Measurements from ENCODE around the gene C11orf21. TPM values are rescaled to one million over a fixed set of nuclear protein-coding genes. Genes with fewer than 3 reads are reported as not detected.
A peak's percentile ranks its signal among the peaks of the same experiment; 100 is the strongest.

Gene C11orf21
- total RNA-seq, 1 donor from 2014 or later = not detected

- DNase-seq (ENCODE audit: low read depth) (no peak), FAIRE-seq (no peak)
- Histone ChIP-seq H3K4me3 (ENCODE audit: low read depth, low read length) (no peak overlapping the region), H3K27me3 (ENCODE audit: control insufficient read depth, insufficient read depth, low read length) (peaks cover 9% of the 10 kb centered on the region), H3K36me3 (ENCODE audit: control insufficient read depth, insufficient read depth, low read length) (no peaks in the 10 kb centered on the region)
- TF ChIP-seq CTCF (IDR thresholded peaks at IDR 0.05; ENCODE audit: insufficient read depth, low read length, severe bottlenecking) = no peak
Observed at GRCh38 chr11:2277933-2278523, 23.7 kb downstream of the C11orf21 start.

- DNase-seq (ENCODE audit: low read depth) = no peak
- Histone ChIP-seq H3K27me3 (ENCODE audit: control insufficient read depth, insufficient read depth, low read length) (peaks cover 9% of the 10 kb centered on the region), H3K36me3 (ENCODE audit: control insufficient read depth, insufficient read depth, low read length) (no peaks in the 10 kb centered on the region), H3K4me3 (ENCODE audit: low read depth, low read length) (no peak overlapping the region)
- no peak for TF ChIP-seq CTCF (IDR thresholded peaks at IDR 0.05; ENCODE audit: insufficient read depth, low read length, severe bottlenecking)
- FAIRE-seq = no peak
Observed at GRCh38 chr11:2277008-2277346, 24.7 kb downstream of the C11orf21 start.

- DNase-seq (ENCODE audit: low read depth) = no peak
- H3K27me3 ChIP-seq (ENCODE audit: control insufficient read depth, insufficient read depth, low read length) = peaks cover 11% of the 10 kb centered on the region
- no peak for TF ChIP-seq CTCF (IDR thresholded peaks at IDR 0.05; ENCODE audit: insufficient read depth, low read length, severe bottlenecking)
- H3K36me3 ChIP-seq (ENCODE audit: control insufficient read depth, insufficient read depth, low read length) = no peaks in the 10 kb centered on the region
- no peak overlapping the region for H3K4me3 ChIP-seq (ENCODE audit: low read depth, low read length)
- no peak for FAIRE-seq
Observed at GRCh38 chr11:2276280-2277007, 25.3 kb downstream of the C11orf21 start.

- TF ChIP-seq CTCF (IDR thresholded peaks at IDR 0.05; ENCODE audit: insufficient read depth, low read length, severe bottlenecking) = no peak
- H3K36me3 ChIP-seq (ENCODE audit: control insufficient read depth, insufficient read depth, low read length) = no peaks in the 10 kb centered on the region
- DNase-seq (ENCODE audit: low read depth) = no peak
- H3K27me3 ChIP-seq (ENCODE audit: control insufficient read depth, insufficient read depth, low read length) = peaks cover 11% of the 10 kb centered on the region
- no peak for FAIRE-seq
- no peak overlapping the region for H3K4me3 ChIP-seq (ENCODE audit: low read depth, low read length)
Observed at GRCh38 chr11:2275334-2276279, 26.1 kb downstream of the C11orf21 start.

GRCh38 chr11:2273771-2274170, 27.9 kb downstream of the C11orf21 start:
- FAIRE-seq = no peak
- TF ChIP-seq CTCF (IDR thresholded peaks at IDR 0.05; ENCODE audit: insufficient read depth, low read length, severe bottlenecking) = no peak
- Histone ChIP-seq H3K4me3 (ENCODE audit: low read depth, low read length) (no peak overlapping the region), H3K36me3 (ENCODE audit: control insufficient read depth, insufficient read depth, low read length) (no peaks in the 10 kb centered on the region), H3K27me3 (ENCODE audit: control insufficient read depth, insufficient read depth, low read length) (peaks cover 11% of the 10 kb centered on the region)
- peak; percentile 20 for DNase-seq (ENCODE audit: low read depth)
